ENCODE data around the gene ZNF485.
A peak's percentile ranks its signal among the peaks of the same experiment; 100 is the strongest.

Gene ZNF485

DNA sequence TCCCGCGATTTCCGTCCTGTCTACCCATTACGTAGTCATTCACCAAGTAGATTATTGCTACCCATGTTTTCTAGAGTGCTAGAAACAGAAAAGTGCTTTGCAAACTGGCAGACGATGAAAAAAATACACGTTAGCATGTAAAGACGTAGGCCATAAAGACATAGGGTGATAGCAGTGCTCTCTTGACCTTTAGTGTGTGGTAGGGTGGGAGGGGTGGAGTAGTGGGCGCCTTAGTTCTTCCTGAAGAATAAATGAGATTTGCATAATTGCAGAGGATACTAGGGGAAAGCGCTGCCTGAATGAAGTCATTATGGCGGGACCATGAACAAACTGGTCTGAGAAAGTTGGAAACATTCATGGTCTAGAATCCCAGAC lies 948 bp downstream of the ZNF485 start:
- Histone ChIP-seq H3K27ac (ENCODE audit: low read depth, low read length) (no peak overlapping the region), H4K20me1 (ENCODE audit: low read depth, low read length) (no peaks in the 10 kb centered on the region), H3K4me2 (ENCODE audit: low read depth, low read length, poor library complexity, severe bottlenecking) (peak overlapping the region; percentile 70), H2AFZ (ENCODE audit: low read depth, low read length, severe bottlenecking) (peak overlapping the region; percentile 98), H3K9ac (ENCODE audit: low read length) (peak overlapping the region; percentile 69), H3K9me2 (replicated peaks; ENCODE audit: insufficient read depth, low read length) (no peaks in the 10 kb centered on the region), H3K79me2 (ENCODE audit: insufficient read depth, low read length) (no peaks in the 10 kb centered on the region), H3K27me3 (ENCODE audit: low read length) (no peaks in the 10 kb centered on the region), H3K9me3 (ENCODE audit: insufficient read depth, low read length) (no peaks in the 10 kb centered on the region), H3K36me3 (ENCODE audit: low read length) (peaks cover 20% of the 10 kb centered on the region), H3F3A (ENCODE audit: insufficient read depth) (0 out of 2 replicates have a peak, but pooled peaks cover 8% of the 10 kb centered on the region), H3K4me3 (ENCODE audit: insufficient read depth, low read length, poor library complexity, severe bottlenecking) (peak overlapping the region; percentile 83)
- no peak for TF ChIP-seq EZH2phosphoT487 (conservative IDR thresholded peaks at IDR 0.05; ENCODE audit: low read length)
- TF ChIP-seq, protein P1, sequence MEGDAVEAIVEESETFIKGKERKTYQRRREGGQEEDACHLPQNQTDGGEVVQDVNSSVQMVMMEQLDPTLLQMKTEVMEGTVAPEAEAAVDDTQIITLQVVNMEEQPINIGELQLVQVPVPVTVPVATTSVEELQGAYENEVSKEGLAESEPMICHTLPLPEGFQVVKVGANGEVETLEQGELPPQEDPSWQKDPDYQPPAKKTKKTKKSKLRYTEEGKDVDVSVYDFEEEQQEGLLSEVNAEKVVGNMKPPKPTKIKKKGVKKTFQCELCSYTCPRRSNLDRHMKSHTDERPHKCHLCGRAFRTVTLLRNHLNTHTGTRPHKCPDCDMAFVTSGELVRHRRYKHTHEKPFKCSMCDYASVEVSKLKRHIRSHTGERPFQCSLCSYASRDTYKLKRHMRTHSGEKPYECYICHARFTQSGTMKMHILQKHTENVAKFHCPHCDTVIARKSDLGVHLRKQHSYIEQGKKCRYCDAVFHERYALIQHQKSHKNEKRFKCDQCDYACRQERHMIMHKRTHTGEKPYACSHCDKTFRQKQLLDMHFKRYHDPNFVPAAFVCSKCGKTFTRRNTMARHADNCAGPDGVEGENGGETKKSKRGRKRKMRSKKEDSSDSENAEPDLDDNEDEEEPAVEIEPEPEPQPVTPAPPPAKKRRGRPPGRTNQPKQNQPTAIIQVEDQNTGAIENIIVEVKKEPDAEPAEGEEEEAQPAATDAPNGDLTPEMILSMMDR (IDR thresholded peaks at IDR 0.05; ENCODE audit: insufficient read depth, low read length, poor library complexity, severe bottlenecking): no peak

DNA sequence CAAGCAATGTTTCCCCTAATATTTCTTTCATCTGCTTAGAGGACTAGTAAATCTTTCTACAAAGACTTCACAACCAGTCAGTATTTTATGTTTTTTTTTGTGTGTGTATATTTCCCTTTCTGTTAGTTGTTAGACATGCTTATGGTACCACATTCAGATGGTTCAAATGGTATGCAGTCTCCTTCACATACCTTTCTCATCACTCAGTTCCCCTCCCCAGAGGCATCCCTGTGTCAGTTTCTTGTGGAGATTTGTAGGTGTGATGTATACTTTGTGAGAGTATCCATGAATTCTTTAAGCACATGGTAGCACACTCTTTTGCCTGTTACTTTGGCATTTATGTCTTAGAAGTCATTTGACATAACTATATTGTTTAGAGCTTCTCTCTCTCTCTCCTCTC lies 4.4 kb downstream of the ZNF485 start:
- Histone ChIP-seq H4K20me1 (ENCODE audit: low read depth, low read length) (no peaks in the 10 kb centered on the region), H3K36me3 (ENCODE audit: low read length) (peaks cover 46% of the 10 kb centered on the region), H3K79me2 (ENCODE audit: insufficient read depth, low read length) (no peaks in the 10 kb centered on the region), H3K9ac (ENCODE audit: low read length) (no peak overlapping the region), H3K9me2 (replicated peaks; ENCODE audit: insufficient read depth, low read length) (no peaks in the 10 kb centered on the region), H3K9me3 (ENCODE audit: insufficient read depth, low read length) (peaks cover 1% of the 10 kb centered on the region; the same call in 1 of the 2 replicates), H3K27me3 (ENCODE audit: low read length) (no peaks in the 10 kb centered on the region), H3F3A (ENCODE audit: insufficient read depth) (0 out of 2 replicates have a peak, but pooled peaks cover 8% of the 10 kb centered on the region), H3K4me2 (ENCODE audit: low read depth, low read length, poor library complexity, severe bottlenecking) (no peak overlapping the region), H3K27ac (ENCODE audit: low read depth, low read length) (no peak overlapping the region), H2AFZ (ENCODE audit: low read depth, low read length, severe bottlenecking) (no peak overlapping the region), H3K4me3 (ENCODE audit: insufficient read depth, low read length, poor library complexity, severe bottlenecking) (no peak overlapping the region)
- TF ChIP-seq EZH2phosphoT487 (conservative IDR thresholded peaks at IDR 0.05; ENCODE audit: low read length): no peak
- TF ChIP-seq, protein P1 (IDR thresholded peaks at IDR 0.05; ENCODE audit: insufficient read depth, low read length, poor library complexity, severe bottlenecking): no peak

DNA sequence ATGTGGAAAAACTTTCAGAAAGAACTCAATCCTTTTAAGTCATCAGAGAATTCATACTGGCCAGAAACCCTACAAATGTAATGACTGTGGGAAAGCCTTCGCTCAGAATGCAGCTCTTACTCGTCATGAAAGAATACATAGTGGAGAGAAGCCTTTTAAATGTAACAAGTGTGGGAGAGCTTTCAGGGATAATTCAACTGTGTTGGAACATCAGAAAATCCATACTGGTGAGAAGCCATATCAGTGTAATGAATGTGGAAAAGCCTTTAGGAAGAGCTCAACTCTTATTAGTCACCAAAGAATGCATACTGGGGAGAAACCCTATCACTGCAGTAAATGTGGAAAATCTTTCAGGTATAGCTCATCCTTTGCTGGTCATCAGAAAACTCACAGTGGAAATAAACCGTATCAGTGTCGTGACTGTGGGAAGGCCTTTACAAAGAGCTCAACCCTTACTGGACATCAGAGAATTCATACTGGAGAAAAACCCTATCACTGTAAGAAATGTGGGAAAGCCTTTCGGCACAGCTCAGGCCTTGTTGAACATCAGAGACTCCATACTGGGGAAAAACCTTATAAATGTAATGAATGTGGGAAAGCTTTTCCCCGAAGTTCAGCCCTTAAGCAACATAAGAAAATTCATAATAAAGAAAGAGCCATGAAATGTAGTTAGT lies 10.6 kb downstream of the ZNF485 start:
- Histone ChIP-seq H3K27ac (ENCODE audit: low read depth, low read length) (no peak overlapping the region), H4K20me1 (ENCODE audit: low read depth, low read length) (no peaks in the 10 kb centered on the region), H3K9me2 (replicated peaks; ENCODE audit: insufficient read depth, low read length) (no peaks in the 10 kb centered on the region), H3K4me2 (ENCODE audit: low read depth, low read length, poor library complexity, severe bottlenecking) (no peak overlapping the region), H3F3A (ENCODE audit: insufficient read depth) (no peaks in the 10 kb centered on the region), H3K4me3 (ENCODE audit: insufficient read depth, low read length, poor library complexity, severe bottlenecking) (no peak overlapping the region), H3K79me2 (ENCODE audit: insufficient read depth, low read length) (no peaks in the 10 kb centered on the region), H2AFZ (ENCODE audit: low read depth, low read length, severe bottlenecking) (no peak overlapping the region), H3K36me3 (ENCODE audit: low read length) (peaks cover 51% of the 10 kb centered on the region), H3K9ac (ENCODE audit: low read length) (no peak overlapping the region), H3K9me3 (ENCODE audit: insufficient read depth, low read length) (peaks cover 25% of the 10 kb centered on the region; the same call in 1 of the 2 replicates), H3K27me3 (ENCODE audit: low read length) (no peaks in the 10 kb centered on the region)
- TF ChIP-seq, protein P1 (IDR thresholded peaks at IDR 0.05; ENCODE audit: insufficient read depth, low read length, poor library complexity, severe bottlenecking): no peak
